ENCODE measurements around the gene RBM43. TPM values are rescaled to one million over a fixed set of nuclear protein-coding genes. Genes with fewer than 3 reads are reported as not detected.
"Not testable (repeated sequence)": the region's sequence is repeated elsewhere in the genome, so short reads cannot be mapped to it uniquely, and the experiment has no call there.

RBM43 gene
- 1 to 10 TPM; 3.1 to 5.2 (median 3.9) TPM for total RNA-seq

DNA sequence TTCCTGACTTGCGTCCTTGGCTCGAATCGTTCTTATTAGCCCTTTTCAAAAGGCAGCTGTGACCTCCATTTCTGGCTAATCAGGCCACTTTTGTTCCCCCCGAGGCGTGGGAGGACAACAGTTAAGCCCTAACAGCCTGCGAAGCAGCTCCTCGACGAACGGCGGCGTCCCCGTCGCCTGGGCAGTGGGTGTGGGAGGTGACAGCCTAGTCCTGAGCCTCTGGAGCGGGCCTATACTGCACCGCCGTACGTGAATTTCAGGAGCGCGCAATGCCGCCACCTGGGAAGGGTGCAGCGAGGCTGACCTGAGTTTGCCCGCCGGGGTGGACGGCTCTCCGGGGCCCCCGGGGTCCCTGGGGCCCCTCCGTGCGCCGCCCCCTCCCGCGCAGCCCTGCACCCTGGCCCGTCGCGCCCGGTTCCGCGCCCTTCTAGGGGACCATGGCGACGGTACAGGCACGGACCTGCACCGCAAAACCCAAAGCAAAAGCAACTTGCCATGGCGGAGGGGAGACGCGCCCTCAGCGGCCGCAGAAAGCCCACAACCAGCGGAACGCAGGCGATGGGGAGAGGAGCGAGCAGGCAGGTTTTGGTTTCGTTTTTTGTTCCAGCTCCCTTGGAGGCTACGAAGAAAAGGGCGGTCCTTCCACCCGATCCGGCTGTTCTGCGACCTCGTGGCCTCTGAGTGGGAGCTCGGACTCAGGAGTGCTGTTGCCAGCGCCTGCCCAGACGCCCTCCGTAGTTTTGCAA is at the start of gene RBM43:
Gene RBM43 (minus strand): TSS at position 633 of the 746 bp plus-strand sequence. CDS start 136 bp downstream, at position 497.
- H3K27ac ChIP-seq, result peak within 1 kb of the TSS; percentile 94 to 99 (median 98)
- in situ Hi-C loops (cut with MboI; ENCODE audit: low pct_ligation_motif_present in 1 of 4, low pct_unique_long_range_greater_than_20kb in 1 of 4, low sequenced_read_pairs in 3 of 4), result no loop called here
- H3K9me3 ChIP-seq, result no peaks in the 10 kb centered on the region
- TF ChIP-seq, protein P1, sequence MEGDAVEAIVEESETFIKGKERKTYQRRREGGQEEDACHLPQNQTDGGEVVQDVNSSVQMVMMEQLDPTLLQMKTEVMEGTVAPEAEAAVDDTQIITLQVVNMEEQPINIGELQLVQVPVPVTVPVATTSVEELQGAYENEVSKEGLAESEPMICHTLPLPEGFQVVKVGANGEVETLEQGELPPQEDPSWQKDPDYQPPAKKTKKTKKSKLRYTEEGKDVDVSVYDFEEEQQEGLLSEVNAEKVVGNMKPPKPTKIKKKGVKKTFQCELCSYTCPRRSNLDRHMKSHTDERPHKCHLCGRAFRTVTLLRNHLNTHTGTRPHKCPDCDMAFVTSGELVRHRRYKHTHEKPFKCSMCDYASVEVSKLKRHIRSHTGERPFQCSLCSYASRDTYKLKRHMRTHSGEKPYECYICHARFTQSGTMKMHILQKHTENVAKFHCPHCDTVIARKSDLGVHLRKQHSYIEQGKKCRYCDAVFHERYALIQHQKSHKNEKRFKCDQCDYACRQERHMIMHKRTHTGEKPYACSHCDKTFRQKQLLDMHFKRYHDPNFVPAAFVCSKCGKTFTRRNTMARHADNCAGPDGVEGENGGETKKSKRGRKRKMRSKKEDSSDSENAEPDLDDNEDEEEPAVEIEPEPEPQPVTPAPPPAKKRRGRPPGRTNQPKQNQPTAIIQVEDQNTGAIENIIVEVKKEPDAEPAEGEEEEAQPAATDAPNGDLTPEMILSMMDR (IDR thresholded peaks at IDR 0.05), result no peak
- TF ChIP-seq EP300 (IDR thresholded peaks at IDR 0.05; ENCODE audit: low read depth) (no peak), POLR2A (IDR thresholded peaks at IDR 0.05) (peak; percentile 65), POLR2AphosphoS5 (IDR thresholded peaks at IDR 0.05) (peak; percentile 42 to 79 (median 75))
- H3K36me3 ChIP-seq, result no peaks in the 10 kb centered on the region
- WGBS, 2 donors (ENCODE audit: low coverage in 1 of 2), result 0% methylated on average over 5 to 32 of the region's 61 CpGs
- intact Hi-C loops (cut with DNase I; ENCODE audit: low total_unique reads), result no loop called here
- peak; percentile 88 for DNase-seq
- no peaks in the 10 kb centered on the region for H3K27me3 ChIP-seq
- H3K4me1 ChIP-seq, result peaks cover 0 to 16% (median 7%) of the 10 kb centered on the region in 4 donors
- H3K4me3 ChIP-seq, result peak within 1 kb of the TSS; percentile 46 to 98 (median 92)

DNA sequence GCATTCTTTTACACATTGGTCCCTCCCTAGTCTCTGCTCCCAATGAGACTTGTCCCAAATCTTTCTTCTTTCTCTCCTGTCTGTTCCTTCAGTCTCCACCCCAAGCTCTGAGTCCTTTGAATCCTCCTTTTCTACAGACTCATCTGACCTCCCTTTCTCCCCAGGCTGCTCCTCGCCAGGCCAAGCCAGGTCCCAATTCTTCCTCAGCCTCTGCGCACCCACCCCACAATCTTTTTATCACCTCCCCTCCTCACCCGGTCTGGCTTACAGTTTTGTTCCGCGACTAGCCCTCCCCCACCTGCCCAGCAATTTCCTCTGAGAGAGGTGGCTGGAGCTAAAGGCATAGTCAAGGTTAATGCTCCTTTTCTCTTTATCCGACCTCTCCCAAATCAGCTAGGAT is 48.6 kb upstream of the RBM43 start:
- H3K4me1 ChIP-seq; H3K27ac ChIP-seq; H3K4me3 ChIP-seq; H3K27me3 ChIP-seq; H3K36me3 ChIP-seq; in situ Hi-C loops (cut with MboI; ENCODE audit: low pct_ligation_motif_present in 1 of 4, low pct_unique_long_range_greater_than_20kb in 1 of 4, low sequenced_read_pairs in 3 of 4); intact Hi-C loops (cut with DNase I; ENCODE audit: low total_unique reads); DNase-seq; H3K9me3 ChIP-seq: not testable (repeated sequence)
- WGBS, 2 donors (ENCODE audit: low coverage in 1 of 2), result 89 to 93% methylated on average over 3 to 6 of the region's 6 CpGs

DNA sequence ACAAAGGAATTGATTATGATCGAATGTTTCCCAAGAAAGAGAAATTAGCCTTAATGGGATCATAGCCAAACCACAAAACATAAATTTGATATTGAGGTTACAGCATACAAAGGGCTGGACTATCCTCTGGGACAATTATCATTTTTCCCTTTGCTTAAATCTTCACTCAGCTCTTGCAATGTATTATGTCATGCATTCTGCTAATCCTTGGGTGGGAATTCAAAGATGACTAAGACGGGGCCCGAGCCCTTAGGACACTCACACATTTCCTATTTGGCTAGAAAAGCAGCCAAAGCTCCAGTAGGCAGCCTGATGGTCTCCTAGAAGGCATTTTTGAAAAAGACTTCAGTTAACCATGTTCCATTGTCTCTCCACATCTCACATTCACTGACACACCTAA is 45.0 kb upstream of the RBM43 start:
- intact Hi-C loops (cut with DNase I; ENCODE audit: low total_unique reads), result no loop called here
- in situ Hi-C loops (cut with MboI; ENCODE audit: low pct_ligation_motif_present in 1 of 4, low pct_unique_long_range_greater_than_20kb in 1 of 4, low sequenced_read_pairs in 3 of 4), result no loop called here

DNA sequence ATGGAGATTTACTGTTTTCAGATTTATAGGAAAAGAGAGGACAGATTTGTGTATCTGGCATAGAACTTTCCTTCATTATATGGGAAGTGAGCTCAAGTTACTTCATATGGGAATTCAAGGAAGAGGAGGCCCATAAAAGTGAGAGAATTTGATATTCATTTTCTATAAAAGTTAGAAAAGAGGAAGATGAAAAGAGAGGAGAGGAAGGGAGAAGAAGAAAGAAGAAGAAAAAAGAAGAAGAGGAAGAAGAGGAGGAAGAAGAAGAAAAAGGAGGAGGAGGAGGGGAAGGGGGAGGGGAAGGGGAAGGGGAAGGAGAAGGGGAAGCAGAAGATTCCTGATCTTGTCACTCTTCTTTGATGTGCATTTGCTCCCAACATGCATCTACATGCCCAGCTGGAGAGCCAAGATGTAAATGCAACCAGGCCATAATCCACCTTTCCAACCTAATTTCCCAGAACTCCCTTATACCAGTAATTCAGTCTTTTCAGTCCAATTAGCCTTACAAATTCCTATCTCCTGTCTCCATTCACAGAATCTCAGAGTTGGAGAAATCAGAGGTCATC is 43.5 kb upstream of the RBM43 start:
- TF ChIP-seq EP300 (IDR thresholded peaks at IDR 0.05; ENCODE audit: low read depth), result no peak
- TF ChIP-seq, protein P1 (IDR thresholded peaks at IDR 0.05), result no peak
- no peak for TF ChIP-seq POLR2AphosphoS5 (IDR thresholded peaks at IDR 0.05)
- no peak for TF ChIP-seq POLR2A (IDR thresholded peaks at IDR 0.05)
- Histone ChIP-seq H3K9me3 (no peaks in the 10 kb centered on the region), H3K4me1 (no peaks in the 10 kb centered on the region), H3K27ac (no peak overlapping the region), H3K36me3 (no peaks in the 10 kb centered on the region), H3K27me3 (no peaks in the 10 kb centered on the region), H3K4me3 (no peak overlapping the region)
- no peak for DNase-seq
- in situ Hi-C loops (cut with MboI; ENCODE audit: low pct_ligation_motif_present in 1 of 4, low pct_unique_long_range_greater_than_20kb in 1 of 4, low sequenced_read_pairs in 3 of 4) (no loop called here), intact Hi-C loops (cut with DNase I; ENCODE audit: low total_unique reads) (no loop called here)

More for the DNA sequence above, 45.0 kb upstream of the RBM43 start:
- Histone ChIP-seq H3K4me1 (no peaks in the 10 kb centered on the region), H3K36me3 (no peaks in the 10 kb centered on the region), H3K9me3 (no peaks in the 10 kb centered on the region), H3K27ac (no peak overlapping the region), H3K27me3 (no peaks in the 10 kb centered on the region), H3K4me3 (no peak overlapping the region)
- 64 to 71% methylated on average over 1 to 3 of the region's 3 CpGs for WGBS, 2 donors (ENCODE audit: low coverage in 1 of 2)
- no peak for TF ChIP-seq POLR2A (IDR thresholded peaks at IDR 0.05)
- TF ChIP-seq, protein P1 (IDR thresholded peaks at IDR 0.05), result no peak
- TF ChIP-seq EP300 (IDR thresholded peaks at IDR 0.05; ENCODE audit: low read depth), result no peak
- TF ChIP-seq POLR2AphosphoS5 (IDR thresholded peaks at IDR 0.05), result no peak
- DNase-seq, result no peak

Data from transverse colon (tissue), 4 donors.